ENCODE results near the gene ADGRL1.
"Not testable (repeated sequence)": the region's sequence is repeated elsewhere in the genome, so short reads cannot be mapped to it uniquely, and the experiment has no call there.

ADGRL1 gene

DNA sequence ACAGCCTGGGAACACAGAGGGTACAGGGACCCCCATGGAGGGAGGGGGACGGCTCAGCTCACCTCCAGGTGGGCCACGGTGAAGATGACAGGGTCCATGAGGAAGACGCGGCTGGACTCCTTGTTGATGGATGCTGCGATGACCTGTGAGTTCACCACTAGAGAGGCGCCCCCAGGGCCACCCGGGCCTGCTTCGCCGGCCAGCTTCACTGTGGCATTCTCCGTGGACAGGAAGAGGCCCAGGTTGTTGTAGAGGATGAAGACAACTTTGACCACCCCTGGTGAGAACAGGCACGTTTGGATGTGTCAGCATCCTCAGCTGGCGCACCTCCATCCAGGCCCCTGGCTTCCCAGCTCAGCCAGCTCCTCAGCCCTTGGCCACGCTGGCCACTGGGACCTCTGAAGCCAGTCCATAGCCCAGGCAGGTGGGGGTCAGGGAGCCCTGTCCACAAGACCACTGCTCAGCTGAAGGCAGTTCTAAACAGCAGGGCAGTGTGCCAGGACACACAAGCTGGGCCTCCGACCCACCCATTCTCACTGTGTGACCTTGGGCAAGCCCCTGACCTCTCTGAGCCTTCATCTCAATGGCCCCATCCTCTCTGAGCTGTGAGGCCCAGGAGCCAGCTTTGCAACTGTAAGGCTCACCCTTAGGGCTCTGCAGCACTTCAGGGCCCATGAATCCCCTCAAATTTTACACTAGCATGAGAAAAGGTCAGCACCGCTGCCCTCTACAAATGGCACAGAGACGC is 47.5 kb downstream of the ADGRL1 start:
- DNase-seq, result no peak

DNA sequence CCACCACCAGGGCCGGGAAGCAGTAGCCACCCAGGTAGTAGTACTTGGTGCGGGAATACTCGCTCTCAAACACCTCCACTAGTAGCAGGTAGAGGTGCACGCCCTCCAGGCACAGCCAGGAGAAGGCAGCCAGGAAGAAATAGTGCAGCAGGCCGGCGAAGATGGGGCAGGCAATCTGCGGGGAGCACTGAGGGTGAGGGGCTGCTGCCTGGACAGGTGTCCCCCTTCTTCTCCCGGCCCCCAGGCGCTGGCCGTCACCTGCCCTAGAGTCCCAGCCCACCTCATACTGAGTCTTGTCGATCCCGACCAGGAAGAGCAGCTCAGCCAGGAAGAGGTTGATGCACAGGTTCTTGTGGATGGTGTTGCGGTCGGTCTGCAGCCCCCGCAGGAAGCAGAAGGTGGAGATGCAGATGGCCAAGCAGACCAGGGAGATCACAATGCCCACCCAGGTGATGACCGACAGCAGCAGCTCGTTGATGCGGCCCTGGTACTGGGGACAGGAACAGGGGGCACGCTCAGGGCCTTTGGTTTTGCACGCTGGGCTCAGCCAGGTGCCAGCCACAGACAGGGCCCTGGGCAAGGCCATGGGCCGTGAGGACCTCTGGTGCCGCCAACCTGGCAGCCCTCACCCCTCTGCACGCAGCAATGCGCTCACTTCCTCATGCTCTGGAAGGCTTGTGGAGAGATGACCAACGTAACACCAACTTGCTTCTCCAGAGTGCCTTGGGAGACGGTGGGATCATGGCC is 48.8 kb downstream of the ADGRL1 start:
- no peak for DNase-seq

DNA sequence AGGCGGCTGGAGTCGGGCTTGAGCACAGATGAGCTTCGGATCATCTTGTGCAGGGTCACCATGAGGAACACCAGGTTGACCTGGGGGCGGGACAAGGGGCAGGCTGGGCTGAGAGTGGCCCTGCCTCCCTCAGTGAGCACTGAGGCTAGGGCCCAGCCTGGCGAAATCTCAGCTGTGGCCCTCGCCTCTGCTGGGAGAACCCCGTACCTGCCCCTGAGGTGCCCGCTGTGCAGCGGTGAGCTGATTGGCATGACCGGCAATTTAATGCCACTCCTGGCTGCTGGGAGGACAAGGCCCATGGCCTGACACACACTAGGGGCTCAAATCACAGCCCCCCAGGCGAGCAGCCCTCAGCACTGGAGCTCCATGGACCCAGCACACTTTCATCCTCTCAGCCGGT is 49.8 kb downstream of the ADGRL1 start:
- DNase-seq, result no peak

DNA sequence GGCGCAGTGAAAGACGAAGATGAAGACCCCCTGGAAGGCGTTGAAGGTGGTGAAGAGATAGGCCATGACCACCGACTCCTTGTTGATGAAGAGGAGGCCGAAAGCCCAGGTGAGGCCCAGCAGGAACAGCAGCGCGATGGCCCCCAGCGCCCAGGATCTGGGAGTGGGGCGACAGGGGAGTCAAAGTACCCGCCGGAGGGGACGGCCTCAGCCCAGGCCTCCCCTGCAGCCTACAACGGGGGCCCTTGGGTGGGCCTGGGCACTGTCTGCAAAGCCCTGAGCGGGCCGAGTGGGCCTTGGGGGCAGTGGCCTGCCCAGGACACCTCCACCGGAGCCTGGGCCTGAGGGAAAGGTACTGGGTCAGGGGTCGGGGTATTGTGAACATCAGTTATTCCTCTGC is 50.6 kb downstream of the ADGRL1 start:
- DNase-seq, result no peak

DNA sequence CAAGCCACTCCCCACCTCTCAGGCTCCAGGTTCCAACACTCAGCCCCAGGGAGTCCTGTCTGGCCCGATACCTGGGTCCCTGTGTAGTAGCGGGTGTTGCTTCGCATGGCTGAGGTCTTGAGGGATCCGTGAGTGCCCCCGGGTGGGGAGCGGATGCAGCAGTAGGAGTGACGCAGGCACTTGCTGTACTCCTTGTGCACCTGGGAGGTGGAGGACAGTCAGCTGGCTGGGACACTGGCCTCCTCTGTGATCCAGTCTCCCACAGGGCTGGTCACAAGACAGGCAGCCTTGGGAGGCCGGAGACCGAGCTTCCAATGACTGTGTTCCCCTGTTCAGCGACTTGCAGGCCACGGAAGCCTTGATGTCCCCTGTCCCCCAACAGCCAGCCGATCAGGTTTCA is 53.3 kb downstream of the ADGRL1 start:
- no peak for DNase-seq

DNA sequence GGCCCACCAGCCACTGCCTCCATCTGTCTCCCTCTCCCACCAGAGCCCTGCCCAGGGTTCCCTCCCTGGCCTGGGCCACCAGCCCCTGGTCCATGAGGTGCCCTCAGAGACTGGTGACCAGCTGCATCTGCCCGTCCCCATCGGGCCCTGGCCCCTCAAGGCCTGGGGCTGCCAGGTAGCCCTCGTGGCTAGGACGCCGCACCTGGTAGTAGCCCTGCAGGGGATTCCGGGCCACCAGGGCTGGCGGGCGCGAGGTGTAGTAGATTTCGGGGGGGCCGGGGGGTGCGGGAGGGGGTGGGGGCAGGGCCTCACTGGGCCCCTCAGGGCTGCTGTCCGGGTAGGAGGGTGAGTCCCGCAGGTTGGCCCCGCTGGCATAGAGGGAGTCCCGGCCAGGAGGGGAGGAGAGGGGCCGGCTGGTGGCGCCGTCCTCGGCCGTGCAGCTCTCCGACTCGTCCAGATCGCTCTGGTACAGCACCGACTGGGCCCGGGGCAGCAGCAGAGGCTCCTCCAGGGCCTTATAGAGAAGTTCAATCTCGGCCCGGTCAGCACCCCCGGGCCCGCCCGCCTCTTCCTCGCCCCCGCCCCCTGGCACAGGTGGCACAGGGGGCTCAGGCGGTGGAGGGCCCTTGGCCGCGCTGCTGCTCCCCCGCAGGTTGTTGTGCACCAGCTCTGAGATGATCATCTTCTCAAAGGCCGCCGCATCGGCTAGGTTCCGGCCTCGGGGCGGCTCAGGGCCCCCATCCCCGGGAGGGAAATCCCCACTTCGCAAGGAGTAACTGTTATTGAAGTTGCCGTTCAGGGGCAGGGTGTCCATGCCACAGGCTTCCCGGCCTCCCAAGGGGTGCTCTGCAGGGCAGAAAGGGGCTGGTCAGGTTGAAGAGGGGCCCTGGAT is 55.0 kb downstream of the ADGRL1 start:
- no peak for DNase-seq

DNA sequence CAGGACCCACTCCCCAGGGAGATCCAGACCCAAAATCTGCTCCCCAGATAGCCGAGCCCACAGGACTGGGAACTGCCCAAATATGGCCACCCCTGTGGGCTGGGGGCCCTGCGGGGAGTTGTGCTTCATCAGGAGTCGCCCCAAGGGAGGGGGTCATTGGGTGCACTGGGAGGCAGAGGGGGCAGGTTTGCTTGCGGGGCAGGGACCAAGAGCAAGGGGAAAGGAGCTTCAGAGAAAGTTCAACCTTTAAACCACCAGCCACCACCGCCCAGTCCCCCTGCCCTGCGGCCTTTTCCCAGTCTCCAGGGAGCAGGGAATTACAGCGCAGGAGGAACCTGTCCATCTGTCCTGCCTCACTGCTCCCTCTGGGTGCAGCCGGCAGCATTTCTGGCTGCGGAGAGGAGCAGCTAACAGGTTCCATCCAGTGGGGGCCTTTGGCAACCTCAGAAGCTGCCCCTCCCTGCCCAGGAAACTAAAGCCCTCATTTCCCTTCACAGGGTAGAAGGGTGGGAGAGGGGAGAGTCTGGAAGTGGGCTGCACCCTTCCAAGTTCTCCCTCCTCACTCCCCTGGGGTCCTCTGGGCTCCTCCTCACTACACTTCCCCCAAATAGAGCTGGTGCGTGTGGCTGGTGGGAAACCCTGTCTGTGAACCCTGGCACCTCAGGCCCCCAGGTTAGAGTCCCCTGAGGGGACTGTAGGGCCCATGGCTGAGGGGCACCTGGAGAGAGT is 55.8 kb downstream of the ADGRL1 start:
- no peak for DNase-seq

DNA sequence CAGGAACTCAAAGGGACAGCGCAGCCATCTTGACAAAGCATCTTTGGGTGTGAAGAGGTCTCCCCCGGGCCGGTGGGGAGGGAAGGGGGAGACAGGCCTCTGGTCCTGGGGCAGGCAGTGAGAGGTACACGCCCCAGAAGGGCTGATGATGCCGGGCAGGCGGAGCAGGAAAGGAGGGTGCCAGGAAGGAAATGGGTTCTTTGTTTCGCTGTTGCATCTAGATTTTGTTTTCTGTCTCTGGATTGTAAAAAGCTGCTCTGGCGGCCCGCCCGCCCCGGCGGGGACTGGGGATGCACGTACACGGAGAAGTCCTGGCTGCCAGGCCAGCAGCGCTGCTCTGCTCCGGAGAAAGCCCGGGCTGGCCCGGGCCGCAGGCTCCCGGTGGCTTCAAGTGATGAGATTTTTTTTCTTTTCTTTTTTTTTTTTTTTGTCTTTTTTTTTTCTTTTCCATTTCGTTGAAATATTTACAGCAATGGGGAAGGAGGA is 56.4 kb downstream of the ADGRL1 start:
- DNase-seq, result peak; percentile 54

DNA sequence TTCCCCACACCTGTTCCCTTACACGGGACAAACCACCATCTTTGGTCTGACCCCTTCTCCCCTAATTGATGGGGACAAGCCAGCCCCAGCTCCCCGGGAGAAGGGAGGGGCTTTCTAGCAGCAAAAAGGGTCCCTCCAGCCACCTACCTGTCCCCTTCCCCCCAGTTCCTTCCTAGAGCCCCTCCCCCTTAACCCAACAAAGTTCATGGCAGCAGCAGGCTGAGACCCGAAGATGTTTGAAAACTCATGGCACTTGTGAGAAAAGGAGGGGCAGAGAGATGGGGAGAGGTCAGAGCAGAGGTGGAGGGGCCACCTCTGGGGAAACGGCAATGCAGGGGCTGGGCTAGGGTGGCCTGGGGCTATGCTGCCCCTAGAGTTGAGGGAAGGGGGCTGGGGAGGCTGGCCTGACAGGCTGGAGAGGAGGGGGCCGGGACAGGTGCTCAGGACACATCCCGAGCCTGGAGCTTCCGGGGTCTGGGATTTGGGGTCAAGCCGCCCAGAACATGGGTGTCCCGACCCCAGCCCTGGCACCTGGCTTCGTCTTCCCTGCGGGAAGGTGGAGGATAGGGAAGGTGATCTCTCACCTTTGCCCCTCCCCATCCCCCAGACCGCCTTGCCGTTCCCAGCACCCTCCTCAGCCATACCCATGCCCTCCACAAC is 57.1 kb downstream of the ADGRL1 start:
- no peak for DNase-seq

DNA sequence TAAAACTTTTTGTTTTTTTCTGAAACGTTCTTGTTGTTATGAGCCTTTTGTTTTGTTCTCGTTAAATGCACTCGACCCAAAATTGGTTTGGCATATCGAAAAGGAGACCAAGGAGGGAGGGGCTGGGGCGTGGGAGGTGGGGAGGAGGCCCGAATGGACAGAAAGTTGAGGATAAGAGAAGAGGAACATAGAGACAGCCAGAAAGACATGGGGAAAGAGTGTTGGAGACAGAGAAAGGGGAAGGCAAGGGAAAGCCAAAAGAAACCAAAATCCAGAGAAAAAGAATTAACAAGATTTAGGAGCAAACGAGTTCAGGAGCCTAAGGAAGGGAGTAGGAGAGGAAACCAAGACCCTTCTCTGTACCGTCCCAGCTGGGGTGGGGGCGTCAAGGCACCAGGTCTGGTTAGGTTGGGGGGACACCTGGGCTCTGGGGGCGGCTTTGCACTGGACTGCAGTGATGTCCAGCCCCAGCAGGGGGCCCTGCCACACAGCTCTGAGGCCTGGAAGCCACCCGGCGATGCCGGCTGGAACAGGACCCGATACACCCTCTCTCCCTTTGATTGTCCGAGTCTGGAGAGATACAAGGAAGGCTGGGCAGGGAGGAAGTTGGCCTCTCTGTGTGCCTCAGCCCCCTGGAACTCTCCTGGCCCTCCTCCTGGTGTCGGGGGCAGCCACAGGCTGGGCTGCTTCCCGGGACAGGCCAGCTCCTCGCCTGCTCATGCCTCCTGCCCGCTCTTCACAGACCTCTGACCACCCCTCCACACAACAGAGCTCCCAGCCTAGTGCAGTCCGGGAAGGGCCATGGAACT is 58.0 kb downstream of the ADGRL1 start:
- peak; percentile 70 for DNase-seq

DNA sequence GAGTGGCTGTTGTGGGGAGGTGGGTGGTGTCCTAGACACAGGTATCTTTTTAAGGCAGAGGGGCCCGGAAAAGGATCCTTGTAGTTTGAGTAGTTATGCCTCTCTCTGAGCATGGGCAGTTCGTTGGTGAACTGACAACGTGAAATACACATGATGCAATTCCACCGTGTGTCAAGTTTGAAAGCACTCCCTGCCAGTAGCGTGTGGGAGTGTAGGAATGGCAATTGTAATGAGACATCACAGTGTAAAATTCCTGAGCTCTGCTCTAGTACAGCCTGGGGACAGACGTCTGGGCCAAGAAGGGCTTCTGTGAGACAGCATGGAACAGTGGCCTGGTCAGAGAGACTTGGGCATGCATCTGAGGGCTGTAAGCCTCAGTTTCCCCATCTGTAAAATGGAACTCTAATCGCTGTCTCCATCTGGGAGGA is 59.2 kb downstream of the ADGRL1 start:
- DNase-seq, result no peak

DNA sequence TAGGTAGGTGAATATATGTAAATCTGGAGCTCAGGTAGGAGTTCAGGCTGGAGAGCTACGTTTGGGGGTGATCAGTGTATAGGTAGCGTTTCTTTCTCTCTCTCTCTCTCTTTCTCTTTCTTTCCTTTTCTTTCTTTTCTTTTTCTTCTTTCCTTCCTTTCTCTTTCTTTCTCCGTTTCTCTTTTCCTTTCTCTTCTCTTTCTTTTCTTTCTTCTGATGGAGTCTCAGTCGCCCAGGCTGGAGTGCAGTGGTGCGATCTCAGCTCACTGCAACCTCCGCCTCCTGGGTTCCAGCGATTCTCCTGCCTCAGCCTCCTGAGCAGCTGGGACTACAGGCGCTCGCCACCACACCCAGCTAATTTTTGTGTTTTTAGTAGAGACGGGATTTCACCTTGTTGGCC is 59.8 kb downstream of the ADGRL1 start:
- DNase-seq, result not testable (repeated sequence)

DNA sequence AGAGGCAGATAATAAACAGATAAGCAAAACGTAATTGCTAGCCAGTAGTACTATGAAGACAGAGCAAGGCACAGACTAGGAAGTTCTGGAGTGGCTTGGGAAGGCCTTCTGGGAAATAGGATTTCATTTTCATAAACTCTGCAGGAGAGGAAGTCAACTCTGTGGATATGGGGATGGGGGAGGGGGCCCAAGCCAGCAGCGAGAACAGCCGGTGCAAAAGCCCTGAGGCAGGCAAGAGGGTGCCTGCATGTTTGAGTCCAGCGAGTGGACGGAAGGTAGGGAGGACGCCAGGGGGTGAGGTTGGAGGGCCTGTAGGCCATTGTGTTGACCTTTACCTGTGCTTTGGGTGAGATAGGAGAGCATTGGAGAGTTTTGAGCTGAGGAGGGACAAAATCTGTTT is 60.6 kb downstream of the ADGRL1 start:
- DNase-seq, result no peak

DNA sequence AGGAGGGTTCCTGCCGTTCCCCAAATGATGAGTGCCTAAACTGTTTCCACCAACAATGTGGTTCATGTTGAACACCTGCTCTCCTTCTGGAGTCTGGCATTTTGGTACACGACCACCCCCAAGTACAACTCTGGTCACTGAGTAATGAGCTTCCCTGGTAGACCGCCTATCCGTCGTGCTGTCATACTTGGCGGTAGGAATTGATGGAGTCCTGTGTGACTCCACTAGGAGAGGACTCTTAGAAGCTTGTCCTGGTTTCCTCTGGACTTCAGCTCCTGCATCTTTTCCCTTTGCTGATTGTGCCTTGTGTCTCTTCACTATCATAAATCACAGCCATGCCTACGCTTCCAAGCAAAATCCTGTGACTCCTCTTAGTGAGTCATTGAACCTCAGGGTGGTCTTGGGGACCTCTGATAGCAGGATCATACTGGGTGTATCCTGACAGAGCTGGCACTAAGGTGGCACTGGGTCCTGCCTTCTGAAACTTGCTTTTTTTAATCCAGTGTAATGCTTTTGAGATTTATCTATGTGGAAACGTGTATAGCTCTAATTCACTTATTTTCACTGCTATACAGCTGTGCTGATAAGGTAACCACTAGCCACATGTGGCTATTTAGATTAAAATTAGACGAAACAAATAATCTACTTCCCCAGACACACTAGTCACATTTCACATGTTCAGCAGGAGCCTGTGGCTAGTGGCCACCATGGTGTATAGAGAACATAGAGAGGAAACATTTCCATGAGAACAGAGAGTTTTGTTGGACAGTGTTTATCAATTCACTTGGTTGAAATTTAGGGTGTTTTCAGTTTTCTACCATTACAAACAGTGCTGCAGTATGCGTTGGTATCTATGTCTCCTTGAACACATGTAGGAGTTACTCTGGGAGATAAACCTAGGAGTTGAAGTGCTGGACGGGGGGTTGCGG is 63.4 kb downstream of the ADGRL1 start:
- no peak for DNase-seq

DNA sequence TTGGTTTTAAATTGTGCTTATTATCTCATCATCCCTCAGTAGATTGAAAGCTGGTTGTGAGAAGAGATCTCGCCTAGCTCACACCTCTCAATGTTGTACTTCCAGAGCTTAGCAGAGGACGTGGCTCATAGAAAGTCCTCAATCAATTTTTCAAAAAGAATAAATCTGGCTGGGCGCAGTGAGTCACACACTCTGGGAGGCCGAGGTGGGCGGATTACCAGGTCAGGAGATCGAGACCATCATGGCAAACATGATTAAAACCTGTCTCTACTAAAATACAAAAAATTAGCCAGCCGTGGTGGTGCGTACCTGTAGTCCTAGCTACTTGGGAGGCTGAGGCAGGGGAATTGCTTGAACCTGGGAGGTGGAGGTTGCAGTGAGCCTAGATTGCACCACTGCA is 64.9 kb downstream of the ADGRL1 start:
- DNase-seq, result peak; percentile 42

DNA sequence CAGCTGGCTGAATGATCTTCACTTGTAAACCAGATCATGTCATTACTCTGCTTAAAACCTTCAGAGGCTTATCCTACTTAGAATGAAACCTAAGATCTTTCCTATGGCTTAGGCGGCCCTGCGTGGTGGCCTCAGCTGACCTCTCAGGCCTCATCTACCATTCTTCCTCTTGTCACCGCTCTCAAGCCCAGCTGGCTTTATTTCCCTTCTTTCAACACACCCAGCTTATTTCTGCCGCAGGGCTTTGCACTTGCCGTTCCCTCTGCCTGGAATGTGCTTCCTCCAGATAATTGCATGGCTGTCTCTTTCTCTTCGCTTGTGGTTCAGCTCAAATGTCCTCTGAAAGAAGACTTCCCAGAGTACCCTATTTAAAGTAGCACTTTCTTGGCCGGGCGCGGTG is 66.0 kb downstream of the ADGRL1 start:
- DNase-seq, result no peak

DNA sequence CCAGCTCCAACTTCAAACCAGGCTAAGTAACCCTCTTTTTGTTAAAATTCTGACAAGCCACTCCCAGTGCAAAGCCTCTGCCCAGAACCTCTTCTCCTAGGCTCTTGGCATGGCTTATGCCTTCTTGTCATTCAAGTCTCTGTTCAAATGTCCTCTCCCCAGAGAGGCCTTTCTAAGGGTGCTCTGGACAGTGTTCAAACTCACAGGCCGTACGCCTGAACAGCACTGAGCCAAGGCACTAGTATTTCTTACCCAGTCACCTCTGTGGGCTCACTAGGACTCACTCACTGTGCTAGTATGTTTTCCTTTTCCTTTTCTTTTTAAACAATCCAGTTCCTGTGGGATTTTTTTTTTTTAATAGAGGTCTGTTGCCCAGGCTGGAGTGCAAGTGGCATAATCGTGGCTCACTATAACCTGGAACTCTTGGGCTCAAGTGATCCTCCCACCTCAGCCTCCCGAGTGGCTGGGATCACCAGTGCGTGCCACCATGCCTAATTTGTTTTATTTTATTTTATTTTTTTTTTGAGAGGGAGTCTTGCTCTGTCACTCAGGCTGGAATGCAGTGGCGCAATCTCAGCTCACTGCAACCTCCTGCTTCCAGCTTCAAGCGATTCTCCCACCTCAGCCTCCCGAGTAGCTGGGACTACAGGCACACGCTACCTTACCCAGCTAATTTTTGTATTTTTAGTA is 67.2 kb downstream of the ADGRL1 start:
- no peak for DNase-seq

DNA sequence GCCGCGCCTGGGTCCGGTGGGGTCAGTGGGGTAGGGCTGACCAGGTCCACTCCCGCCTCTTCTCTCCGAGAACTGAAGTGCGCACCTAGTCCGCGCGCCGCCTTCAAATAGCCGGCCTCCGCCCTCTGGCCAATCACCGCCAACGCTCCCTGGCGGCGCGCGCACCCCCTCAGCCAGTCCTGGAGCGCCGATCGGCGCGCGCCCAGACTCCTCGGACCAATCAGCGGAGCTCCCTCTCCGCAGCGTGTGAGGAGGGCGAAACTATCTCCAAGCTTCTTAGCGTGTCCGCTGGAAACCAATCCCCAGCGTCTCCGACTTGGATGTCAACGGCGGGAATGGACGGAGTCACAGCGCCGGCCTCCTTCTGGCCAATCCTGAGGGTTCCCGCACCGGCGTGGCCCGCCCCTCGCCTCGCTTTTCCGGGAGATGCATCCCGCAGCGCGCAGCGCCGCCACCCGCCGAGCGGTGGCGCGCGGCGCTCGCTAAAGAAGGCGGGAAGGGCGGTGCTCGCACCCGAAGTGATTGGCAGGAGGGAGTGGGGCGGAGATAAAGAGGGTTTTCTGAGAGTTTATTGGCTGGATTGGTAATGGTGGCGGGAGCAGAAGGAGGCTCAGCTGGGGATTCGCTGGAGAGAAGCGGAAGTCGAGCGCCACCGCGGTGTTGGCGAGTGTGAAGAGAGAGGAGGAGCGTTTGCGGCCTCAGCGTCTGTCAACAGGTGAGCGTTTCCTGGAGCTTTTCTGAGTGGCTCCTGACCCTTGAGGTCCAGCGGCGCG is 69.3 kb downstream of the ADGRL1 start, which contains the start of gene ASF1B:
TSS of gene ASF1B (minus strand) at position 81 of the 773 bp plus-strand sequence. CDS start 133 bp downstream, outside the sequence.
- DNase-seq, result peak; percentile 99

All from activated CD4-positive, alpha-beta T cell treated with anti-CD3 and anti-CD28 coated beads for 48 hours (primary cell).